OCI-LY3 (cell line): ENCODE measurements around the gene NCKAP5.

ENCODE experiments used
- H2AFZ ChIP-seq: fragments of 200-600, 300-600 bp; shearing (Covaris generic); 2 replicates; pipeline ENCODE4 v1.6.0; 2014; ENCODE audit warnings: antibody characterized with exemption, low read depth, low read length
- H3K27ac ChIP-seq: fragments of 200-600, 300-600 bp; sonication (generic); 2 replicates; pipeline ENCODE4 v1.5.1; 2014; ENCODE audit warnings: mild to moderate bottlenecking, low read length, moderate library complexity, mixed read lengths
- H3K27me3 ChIP-seq: fragments of 200-600, 300-600 bp; sonication (generic); 2 replicates; pipeline ENCODE4 v1.6.1; 2014; ENCODE audit warnings: low read depth, low read length, mixed read lengths
- H3K36me3 ChIP-seq: fragments of 200-600, 300-600 bp; sonication (generic); replicated peaks from 2 replicates; pipeline ENCODE3; 2014; ENCODE audit warnings: low read depth, low read length, mixed read lengths
- H3K4me1 ChIP-seq: fragments of 300-600, 200-600 bp; sonication (generic); 2 replicates; pipeline ENCODE4 v1.6.1; 2014; ENCODE audit warnings: low read length, mixed read lengths
- H3K4me2 ChIP-seq: fragments of 200-600, 300-600 bp; sonication (generic); 2 replicates; pipeline ENCODE4 v1.6.1; 2014; ENCODE audit warnings: low read length, mixed read lengths
- H3K4me3 ChIP-seq: fragments of 300-600, 200-600 bp; sonication (generic); 2 replicates; pipeline ENCODE4 v1.5.1; 2014; ENCODE audit warnings: antibody characterized with exemption, mild to moderate bottlenecking, low read length, moderate library complexity
- H3K79me2 ChIP-seq: fragments of 300-600, 200-600 bp; shearing (Covaris generic); 2 replicates; pipeline ENCODE4 v1.6.1; 2014; ENCODE audit warnings: mild to moderate bottlenecking, low read length, mixed read lengths
- H3K9ac ChIP-seq: fragments of 300-600, 200-600 bp; shearing (Covaris generic); 2 replicates; pipeline ENCODE4 v1.6.0; 2014; ENCODE audit warnings: mild to moderate bottlenecking, low read length, moderate library complexity
- H3K9me3 ChIP-seq: fragments of 200-600, 300-600 bp; shearing (Covaris generic); 2 replicates; pipeline ENCODE4 v1.6.1; 2014; ENCODE audit warnings: low read length, mixed read lengths; ENCODE audit not compliant: insufficient read depth
- H4K20me1 ChIP-seq: fragments of 200-600, 300-600 bp; sonication (generic); 2 replicates; pipeline ENCODE4 v1.6.1; 2016; ENCODE audit warnings: low read length, mixed read lengths; ENCODE audit not compliant: insufficient read depth
- EZH2phosphoT487 ChIP-seq: fragments of 200-600 bp; shearing (Covaris generic); IDR thresholded peaks from 2 replicates; pipeline ENCODE4 v1.6.1; 2018; ENCODE audit warnings: antibody characterized with exemption, mixed run types, low read depth
- TF ChIP-seq, protein P1 (sequence below): fragments of 200-600, 300-600 bp; sonication (generic); IDR thresholded peaks from 2 replicates; pipeline ENCODE4 v1.5.1; 2014; ENCODE audit warnings: antibody characterized with exemption, low read length, low read depth

NCKAP5 gene

GRCh38 chr2:133434959-133435668 is 133.1 kb downstream of the NCKAP5 start:
- no peaks in the 10 kb centered on the region for H3K36me3 ChIP-seq
- no peaks in the 10 kb centered on the region for H3K27me3 ChIP-seq
- TF ChIP-seq, protein P1, sequence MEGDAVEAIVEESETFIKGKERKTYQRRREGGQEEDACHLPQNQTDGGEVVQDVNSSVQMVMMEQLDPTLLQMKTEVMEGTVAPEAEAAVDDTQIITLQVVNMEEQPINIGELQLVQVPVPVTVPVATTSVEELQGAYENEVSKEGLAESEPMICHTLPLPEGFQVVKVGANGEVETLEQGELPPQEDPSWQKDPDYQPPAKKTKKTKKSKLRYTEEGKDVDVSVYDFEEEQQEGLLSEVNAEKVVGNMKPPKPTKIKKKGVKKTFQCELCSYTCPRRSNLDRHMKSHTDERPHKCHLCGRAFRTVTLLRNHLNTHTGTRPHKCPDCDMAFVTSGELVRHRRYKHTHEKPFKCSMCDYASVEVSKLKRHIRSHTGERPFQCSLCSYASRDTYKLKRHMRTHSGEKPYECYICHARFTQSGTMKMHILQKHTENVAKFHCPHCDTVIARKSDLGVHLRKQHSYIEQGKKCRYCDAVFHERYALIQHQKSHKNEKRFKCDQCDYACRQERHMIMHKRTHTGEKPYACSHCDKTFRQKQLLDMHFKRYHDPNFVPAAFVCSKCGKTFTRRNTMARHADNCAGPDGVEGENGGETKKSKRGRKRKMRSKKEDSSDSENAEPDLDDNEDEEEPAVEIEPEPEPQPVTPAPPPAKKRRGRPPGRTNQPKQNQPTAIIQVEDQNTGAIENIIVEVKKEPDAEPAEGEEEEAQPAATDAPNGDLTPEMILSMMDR = no peak
- no peak for TF ChIP-seq EZH2phosphoT487
- no peaks in the 10 kb centered on the region for H3K79me2 ChIP-seq
- H2AFZ ChIP-seq = no peak overlapping the region
- H3K4me2 ChIP-seq = no peak overlapping the region
- no peaks in the 10 kb centered on the region for H3K9me3 ChIP-seq
- no peak overlapping the region for H3K9ac ChIP-seq
- H4K20me1 ChIP-seq = no peaks in the 10 kb centered on the region
- no peak overlapping the region for H3K27ac ChIP-seq
- no peak overlapping the region for H3K4me3 ChIP-seq
- H3K4me1 ChIP-seq = no peaks in the 10 kb centered on the region

GRCh38 chr2:133433455-133434451 is 134.5 kb downstream of the NCKAP5 start:
- Histone ChIP-seq H4K20me1 (no peaks in the 10 kb centered on the region), H3K36me3 (no peaks in the 10 kb centered on the region)

GRCh38 chr2:133432778-133433177 is 135.5 kb downstream of the NCKAP5 start:
- Histone ChIP-seq H2AFZ (no peak overlapping the region), H3K79me2 (no peaks in the 10 kb centered on the region), H3K9ac (no peak overlapping the region), H4K20me1 (no peaks in the 10 kb centered on the region), H3K9me3 (no peaks in the 10 kb centered on the region), H3K36me3 (no peaks in the 10 kb centered on the region), H3K27me3 (no peaks in the 10 kb centered on the region), H3K27ac (no peak overlapping the region), H3K4me2 (no peak overlapping the region), H3K4me1 (no peaks in the 10 kb centered on the region), H3K4me3 (no peak overlapping the region)
- TF ChIP-seq EZH2phosphoT487 = no peak
- TF ChIP-seq, protein P1 = no peak

More at GRCh38 chr2:133433455-133434451, 134.5 kb downstream of the NCKAP5 start:
- Histone ChIP-seq H3K27me3 (no peaks in the 10 kb centered on the region), H2AFZ (no peak overlapping the region), H3K9me3 (no peaks in the 10 kb centered on the region), H3K27ac (no peak overlapping the region), H3K4me2 (no peak overlapping the region), H3K4me3 (no peak overlapping the region), H3K4me1 (no peaks in the 10 kb centered on the region), H3K79me2 (no peaks in the 10 kb centered on the region), H3K9ac (no peak overlapping the region)
- no peak for TF ChIP-seq EZH2phosphoT487
- TF ChIP-seq, protein P1 = no peak

GRCh38 chr2:133431289-133431688 is 137.0 kb downstream of the NCKAP5 start:
- H3K4me3 ChIP-seq = no peak overlapping the region
- no peaks in the 10 kb centered on the region for H3K36me3 ChIP-seq
- H3K79me2 ChIP-seq = no peaks in the 10 kb centered on the region
- H3K4me2 ChIP-seq = no peak overlapping the region
- no peaks in the 10 kb centered on the region for H4K20me1 ChIP-seq
- no peak overlapping the region for H3K27ac ChIP-seq
- no peak for TF ChIP-seq EZH2phosphoT487
- TF ChIP-seq, protein P1 = no peak
- H3K9ac ChIP-seq = no peak overlapping the region
- H3K9me3 ChIP-seq = no peaks in the 10 kb centered on the region
- no peak overlapping the region for H2AFZ ChIP-seq
- no peaks in the 10 kb centered on the region for H3K27me3 ChIP-seq
- H3K4me1 ChIP-seq = no peaks in the 10 kb centered on the region
